Astrocyte of the cerebellum (primary cell): ENCODE data around the gene DUSP8.

Experiments
- DNase-seq: peaks from one replicate; pipeline ENCODE4 v3.0.0-alpha.2; 2011; ENCODE audit warnings: low read depth
- H3K4me3 ChIP-seq: 2 replicates; pipeline ENCODE4 v1.5.1; 2011; ENCODE audit warnings: mild to moderate bottlenecking, low read depth, low read length, moderate library complexity
- in situ Hi-C: cut with HindIII; loops from 2 replicates; pipeline ENCODE4 v1.10.0; 2017; ENCODE audit warnings: low sequenced_read_pairs
- TF ChIP-seq, protein P1 (sequence below): IDR thresholded peaks from 2 replicates; pipeline ENCODE4 v1.5.1; 2012; ENCODE audit warnings: low read length, low read depth, moderate library complexity, mild to moderate bottlenecking; ENCODE audit errors: missing control alignments

Gene DUSP8

DNA sequence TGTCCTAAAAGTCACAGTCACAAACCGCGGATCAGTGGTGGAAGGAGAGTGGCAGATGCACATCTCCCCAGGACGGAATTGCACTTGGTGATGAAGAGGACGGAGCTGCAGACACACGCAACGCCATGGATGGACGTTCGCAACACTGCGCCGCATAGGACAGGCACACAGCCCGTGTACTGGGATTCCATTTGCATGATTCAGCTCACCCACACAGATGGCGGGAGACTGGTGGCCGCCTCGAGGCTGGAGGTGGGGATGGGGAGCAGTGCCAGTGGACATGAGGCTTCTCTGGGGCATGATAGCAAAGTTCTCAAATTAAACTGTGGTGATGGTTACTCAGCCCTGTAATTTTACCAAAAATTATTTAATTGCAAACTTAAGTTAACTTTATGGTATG, 37.4 kb downstream of the DUSP8 start:
- TF ChIP-seq, protein P1, sequence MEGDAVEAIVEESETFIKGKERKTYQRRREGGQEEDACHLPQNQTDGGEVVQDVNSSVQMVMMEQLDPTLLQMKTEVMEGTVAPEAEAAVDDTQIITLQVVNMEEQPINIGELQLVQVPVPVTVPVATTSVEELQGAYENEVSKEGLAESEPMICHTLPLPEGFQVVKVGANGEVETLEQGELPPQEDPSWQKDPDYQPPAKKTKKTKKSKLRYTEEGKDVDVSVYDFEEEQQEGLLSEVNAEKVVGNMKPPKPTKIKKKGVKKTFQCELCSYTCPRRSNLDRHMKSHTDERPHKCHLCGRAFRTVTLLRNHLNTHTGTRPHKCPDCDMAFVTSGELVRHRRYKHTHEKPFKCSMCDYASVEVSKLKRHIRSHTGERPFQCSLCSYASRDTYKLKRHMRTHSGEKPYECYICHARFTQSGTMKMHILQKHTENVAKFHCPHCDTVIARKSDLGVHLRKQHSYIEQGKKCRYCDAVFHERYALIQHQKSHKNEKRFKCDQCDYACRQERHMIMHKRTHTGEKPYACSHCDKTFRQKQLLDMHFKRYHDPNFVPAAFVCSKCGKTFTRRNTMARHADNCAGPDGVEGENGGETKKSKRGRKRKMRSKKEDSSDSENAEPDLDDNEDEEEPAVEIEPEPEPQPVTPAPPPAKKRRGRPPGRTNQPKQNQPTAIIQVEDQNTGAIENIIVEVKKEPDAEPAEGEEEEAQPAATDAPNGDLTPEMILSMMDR: no peak
- in situ Hi-C loops: loop anchor here (5.0 to 10.0 kb wide), 3 partner anchors 67 to 540 kb away; no protein-coding TSS in a partner anchor
- no peak overlapping the region for H3K4me3 ChIP-seq
- DNase-seq: no peak

DNA sequence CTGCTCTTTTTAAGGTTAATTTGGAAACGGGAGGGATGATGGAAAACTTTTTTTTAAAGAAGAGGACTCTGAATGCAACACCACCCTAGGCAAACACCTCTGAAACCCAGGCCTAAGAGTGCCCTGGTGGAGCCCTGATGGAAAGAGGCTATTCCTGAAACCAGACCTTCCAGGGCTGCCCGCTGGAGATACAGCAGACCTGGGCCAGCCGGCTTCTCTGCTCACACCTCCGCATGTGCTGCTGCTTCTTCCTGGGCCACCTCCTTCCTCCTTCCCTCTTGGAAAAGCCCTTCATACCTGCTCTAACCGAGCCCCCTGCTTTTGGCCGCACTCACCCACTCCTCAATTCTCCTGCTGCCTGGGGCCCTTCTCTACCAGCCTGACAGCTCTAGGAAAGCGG, 37.9 kb downstream of the DUSP8 start:
- TF ChIP-seq, protein P1: no peak
- in situ Hi-C loops: loop anchor here (10.0 kb wide), 2 partner anchors 101 to 539 kb away; no protein-coding TSS in a partner anchor
- DNase-seq: no peak
- no peak overlapping the region for H3K4me3 ChIP-seq

DNA sequence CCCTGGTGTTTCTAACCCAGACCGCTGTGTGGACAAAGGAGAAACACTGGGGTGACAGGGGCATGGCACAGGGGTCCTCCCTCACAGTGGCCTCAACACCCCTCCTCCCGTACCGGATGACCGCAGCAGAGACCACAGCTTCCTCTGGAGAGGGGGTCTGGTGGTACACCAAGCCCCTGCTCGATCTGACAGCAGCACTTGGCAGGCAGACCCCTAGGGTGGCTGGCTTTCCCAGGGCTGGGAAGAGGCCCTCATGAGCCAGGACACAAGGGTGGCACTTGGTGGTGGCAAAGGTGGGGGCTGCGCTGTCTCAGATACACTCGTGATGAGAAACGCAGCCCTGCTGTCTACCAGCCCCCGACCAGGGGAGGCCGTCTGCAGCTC, 38.7 kb downstream of the DUSP8 start:
- in situ Hi-C loops: loop anchor here (10.0 kb wide), 2 partner anchors 101 to 539 kb away; no protein-coding TSS in a partner anchor
- TF ChIP-seq, protein P1: no peak
- no peak for DNase-seq
- H3K4me3 ChIP-seq: no peak overlapping the region

DNA sequence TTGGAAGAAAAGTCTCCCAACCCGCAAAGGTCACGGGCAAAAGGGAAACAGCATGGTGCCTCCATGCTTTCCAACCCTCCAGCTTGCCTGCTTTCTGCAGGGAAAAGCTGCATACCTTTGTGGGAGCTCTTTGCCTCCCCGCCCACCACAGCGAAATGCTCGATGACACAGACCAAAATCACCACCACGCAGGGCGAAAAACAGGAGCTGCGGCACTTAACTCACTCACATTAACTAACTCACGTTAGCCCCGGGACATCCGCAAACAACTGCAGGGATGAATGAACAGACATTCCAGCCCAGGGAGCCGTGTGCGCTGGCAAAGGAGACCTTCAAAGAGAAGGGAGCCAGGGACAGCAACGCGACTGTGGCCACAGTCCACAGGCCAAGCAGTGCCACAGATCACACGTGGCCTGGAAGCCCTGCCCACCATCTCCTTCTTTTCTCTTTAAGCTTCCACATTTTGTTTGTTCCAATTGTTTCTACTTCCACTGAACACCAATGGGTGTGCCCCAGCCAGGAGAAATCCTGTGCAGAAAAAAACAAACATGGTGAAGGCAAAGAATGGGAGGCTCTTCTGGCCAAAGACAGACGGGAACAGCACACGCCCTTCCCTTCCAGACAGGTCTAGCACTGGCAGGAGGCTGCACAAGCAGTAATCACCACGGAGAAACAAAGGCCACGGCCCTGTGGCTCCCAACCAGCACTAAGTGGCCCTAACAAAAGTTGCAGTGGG, 39.3 kb downstream of the DUSP8 start:
- TF ChIP-seq, protein P1: peak; percentile 0
- peak; percentile 76 for DNase-seq
- no peak overlapping the region for H3K4me3 ChIP-seq
- in situ Hi-C loops: loop anchor here (10.0 kb wide), 2 partner anchors 102 to 538 kb away; no protein-coding TSS in a partner anchor

DNA sequence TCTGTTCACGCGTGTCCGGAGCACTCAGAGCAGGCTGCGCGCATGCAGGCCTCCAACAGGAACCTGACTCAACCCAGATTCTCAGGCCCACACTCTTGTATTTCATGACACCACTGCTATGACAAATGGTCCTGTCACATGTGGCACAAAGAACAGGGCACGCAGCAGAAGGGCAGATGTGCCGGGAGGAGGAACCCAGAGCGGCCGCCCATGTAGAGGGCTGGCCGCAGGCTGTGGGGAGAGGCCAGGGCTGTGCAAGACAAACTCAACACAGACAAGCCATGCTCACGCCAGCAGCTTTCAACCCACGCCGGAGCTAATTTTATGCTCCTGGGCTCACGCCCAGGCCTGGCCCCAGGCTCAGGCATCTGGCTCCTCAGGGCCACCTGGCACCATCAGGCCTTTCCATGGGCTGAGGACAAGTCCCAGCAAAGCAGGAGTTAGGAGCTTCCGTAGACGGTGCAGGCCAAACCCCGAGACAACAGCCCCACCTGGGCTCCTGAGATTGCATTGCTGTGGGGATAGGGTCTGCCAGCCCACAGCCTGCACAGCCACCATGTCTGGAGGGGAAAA, 40.0 kb downstream of the DUSP8 start:
- in situ Hi-C loops: loop anchor here (10.0 kb wide), 2 partner anchors 103 to 537 kb away; no protein-coding TSS in a partner anchor
- TF ChIP-seq, protein P1: peak; percentile 6
- DNase-seq: peak; percentile 63
- H3K4me3 ChIP-seq: no peak overlapping the region

DNA sequence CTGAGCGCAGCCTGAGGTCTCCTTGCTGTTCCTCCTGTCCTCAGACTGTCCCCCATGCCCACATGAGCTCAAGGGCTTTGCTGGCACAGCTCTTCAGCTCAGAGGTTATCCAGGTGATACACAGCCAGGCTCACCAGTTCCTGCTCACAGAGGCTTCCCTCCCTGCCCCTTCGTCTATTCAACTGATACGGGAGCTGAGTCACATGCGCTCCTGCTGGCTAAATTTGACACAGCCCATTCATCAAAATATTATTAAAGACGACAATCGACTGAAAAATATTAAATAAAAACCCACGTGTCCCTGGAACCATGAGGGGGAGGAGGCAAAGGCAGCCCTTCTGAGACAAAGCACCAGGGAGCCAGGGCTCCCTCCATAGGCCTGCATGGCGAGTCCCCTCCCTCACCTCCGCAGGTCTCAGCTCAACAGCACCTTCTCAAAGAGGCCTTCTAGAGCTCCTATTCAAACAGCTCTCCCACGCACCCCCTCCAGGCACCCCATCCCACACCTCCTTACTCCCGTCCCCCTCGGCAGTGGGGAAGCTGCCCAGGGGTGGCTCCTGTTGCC, 40.5 kb downstream of the DUSP8 start:
- no peak overlapping the region for H3K4me3 ChIP-seq
- in situ Hi-C loops: loop anchor here (10.0 kb wide), 2 partner anchors 103 to 537 kb away; no protein-coding TSS in a partner anchor
- peak; percentile 62 for DNase-seq
- TF ChIP-seq, protein P1: no peak
